SKM-1 (cell line): ENCODE measurements around the gene CCDC69.
A peak's percentile ranks its signal among the peaks of the same experiment; 100 is the strongest.
"Not testable (repeated sequence)": the region's sequence is repeated elsewhere in the genome, so short reads cannot be mapped to it uniquely, and the experiment has no call there.

ENCODE experiments used
- DNase-seq: peaks from one replicate; lab custom pipeline; 2025; ENCODE audit not compliant: unreplicated experiment; lab: John Stamatoyannopoulos, UW

The CCDC69 gene

DNA sequence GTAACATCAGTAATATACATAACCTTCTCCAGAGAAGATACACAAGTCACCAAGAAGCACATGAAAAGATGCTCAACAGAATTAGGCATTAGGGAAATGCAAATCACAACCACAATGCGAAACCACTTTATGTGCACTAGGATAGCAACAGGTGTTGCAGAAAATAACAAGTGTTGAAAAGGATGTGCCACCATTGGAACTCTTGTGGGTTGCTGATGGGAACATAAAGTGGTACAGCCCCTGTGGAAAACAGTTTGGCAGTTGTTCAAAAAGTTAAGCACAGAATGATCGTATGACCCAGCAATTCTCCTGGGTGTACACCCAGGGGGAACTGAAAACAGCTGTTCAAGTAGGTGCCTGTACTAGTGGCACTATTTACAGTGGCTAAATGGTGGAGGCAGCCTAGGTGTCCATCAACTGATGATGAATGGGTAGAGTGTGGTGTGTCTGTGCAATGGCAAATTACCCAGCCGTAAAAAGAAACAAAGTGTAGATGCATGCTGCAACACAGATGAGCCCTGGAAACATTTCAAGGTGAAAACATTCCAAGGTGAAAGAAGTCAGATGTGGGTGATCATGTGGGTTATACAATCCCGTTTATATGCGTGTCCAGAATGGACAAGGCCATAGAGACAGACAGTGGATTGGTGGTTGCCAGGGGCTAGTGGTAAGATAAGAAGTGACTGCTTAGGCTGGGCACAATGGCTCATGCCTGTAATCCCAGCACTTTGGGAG, 27.2 kb downstream of the CCDC69 start:
- DNase-seq = no peak

DNA sequence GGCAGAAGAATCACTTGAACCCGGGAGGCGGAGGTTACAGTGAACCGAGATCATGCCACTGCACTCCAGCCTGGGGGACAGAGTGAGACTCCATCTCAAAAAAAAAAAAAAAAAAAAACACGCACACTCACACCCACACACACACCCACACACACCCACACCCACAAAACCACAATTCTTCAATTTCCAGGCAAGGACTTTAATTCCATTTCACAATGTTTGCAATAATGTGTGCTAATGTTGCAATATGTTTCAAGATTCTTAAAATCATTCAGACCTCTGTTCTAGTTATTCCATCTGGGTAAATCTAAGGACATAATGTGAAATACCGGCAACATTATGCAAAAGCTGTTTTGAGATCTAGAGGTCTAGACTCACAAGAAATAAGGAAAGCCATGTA, 28.3 kb downstream of the CCDC69 start:
- no peak for DNase-seq

DNA sequence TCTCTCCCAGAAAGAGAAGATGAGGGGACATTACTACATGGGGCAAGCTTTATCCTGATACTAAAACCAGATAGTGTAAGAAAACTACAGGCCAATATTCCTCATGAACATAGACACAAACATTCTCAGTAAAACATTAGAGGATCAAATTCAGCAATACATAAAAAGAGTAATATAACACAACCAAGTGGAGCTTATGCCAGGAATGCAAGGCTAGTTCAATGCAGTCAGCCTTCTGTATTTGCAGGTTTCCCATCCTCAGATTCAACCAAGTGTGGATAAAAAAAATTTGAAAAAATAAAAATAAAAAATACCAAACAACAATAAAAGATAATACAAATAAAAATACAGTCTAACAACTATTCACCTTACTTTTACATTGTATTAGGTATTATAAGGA, 31.3 kb downstream of the CCDC69 start:
- no peak for DNase-seq

DNA sequence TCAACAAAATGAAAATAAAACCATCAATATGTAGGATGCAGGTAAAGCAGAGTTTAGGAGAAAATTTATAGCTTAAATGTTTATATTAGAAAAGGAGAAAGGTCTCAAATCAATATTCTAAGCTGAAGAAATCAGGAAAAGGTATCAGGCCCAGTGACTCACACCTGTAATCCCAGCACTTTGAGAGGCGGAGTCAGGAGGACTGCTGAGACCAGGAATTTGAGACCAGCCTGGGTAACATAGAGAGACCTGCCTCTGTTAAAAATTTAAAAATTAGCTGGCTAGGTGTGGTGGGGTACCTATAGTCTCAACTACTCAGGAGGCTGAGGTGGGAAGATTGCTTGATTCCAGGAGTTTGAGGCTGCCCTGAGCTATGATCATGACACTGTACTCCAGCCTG, 32.2 kb downstream of the CCDC69 start:
- DNase-seq = no peak

- DNase-seq = no peak
Measured at GRCh38 chr5:151189151-151189550, 34.7 kb downstream of the CCDC69 start.

DNA sequence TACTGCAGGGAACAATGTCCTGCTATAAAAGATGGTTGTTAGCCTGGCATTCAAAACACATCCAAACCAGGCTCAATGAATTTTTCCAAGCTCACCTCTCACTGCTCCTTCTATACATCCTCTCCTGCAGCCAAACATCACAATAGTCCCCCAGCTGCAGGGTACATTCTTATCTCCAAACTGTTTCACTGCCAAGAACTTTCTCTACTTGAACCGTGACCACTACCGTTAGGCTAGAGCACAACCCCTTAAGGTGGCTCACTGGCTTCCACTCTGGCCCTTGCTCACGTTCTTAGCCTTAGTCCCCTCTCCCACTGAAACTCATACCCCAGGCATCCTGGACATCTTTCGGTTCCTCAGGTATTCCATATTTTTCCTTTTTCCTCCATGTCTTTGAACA, 37.4 kb downstream of the CCDC69 start:
- DNase-seq = no peak

GRCh38 chr5:151186052-151186451, 37.8 kb downstream of the CCDC69 start:
- no peak for DNase-seq

- DNase-seq = no peak
Measured at GRCh38 chr5:151184316-151185042, 39.4 kb downstream of the CCDC69 start.

DNA sequence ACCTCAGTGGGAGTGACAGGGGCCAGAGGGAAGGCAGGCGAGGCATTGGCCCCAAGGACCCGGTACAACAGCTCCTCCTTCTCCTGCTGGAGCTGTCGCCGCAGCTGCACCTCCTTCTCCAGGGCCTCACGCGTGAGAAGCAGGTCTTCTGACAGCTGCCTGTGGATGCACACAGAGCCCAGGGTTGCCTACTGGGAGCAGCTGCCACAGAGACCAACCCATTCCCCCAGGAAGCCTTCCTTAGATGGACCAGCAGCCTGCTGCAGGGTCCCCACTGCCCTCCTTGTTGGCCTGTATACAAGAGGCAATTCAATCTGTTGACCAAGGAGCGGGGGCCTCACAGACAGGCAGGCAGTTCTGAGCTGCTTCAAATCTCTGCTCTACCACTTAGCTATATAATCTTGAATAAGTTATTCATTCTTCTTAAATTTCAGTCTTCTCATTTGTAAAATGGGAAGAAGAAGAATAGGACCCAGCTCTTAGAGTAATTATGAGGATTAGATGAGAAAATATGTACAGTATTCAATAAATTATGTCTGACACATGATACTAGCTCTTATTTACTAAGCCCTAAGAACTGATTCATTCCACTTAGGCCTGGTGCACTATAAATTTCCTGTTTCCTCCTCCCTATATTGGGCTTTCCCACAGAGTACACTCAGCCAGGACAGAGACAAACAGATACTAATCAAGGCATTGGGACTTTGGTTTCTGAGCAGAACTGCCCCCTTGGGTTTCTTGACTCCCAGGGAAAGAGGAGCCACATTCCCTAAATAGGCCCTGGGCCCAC, 40.2 kb downstream of the CCDC69 start:
- no peak for DNase-seq

- DNase-seq = no peak
Measured at GRCh38 chr5:151182976-151183375, 40.9 kb downstream of the CCDC69 start.

- no peak for DNase-seq
Measured at GRCh38 chr5:151182524-151182900, 41.4 kb downstream of the CCDC69 start.

- no peak for DNase-seq
Measured at GRCh38 chr5:151181818-151182523, 41.9 kb downstream of the CCDC69 start.

- no peak for DNase-seq
Measured at GRCh38 chr5:151180291-151180690, 43.6 kb downstream of the CCDC69 start.

- DNase-seq = no peak
Measured at GRCh38 chr5:151179489-151179840, 44.4 kb downstream of the CCDC69 start.

DNA sequence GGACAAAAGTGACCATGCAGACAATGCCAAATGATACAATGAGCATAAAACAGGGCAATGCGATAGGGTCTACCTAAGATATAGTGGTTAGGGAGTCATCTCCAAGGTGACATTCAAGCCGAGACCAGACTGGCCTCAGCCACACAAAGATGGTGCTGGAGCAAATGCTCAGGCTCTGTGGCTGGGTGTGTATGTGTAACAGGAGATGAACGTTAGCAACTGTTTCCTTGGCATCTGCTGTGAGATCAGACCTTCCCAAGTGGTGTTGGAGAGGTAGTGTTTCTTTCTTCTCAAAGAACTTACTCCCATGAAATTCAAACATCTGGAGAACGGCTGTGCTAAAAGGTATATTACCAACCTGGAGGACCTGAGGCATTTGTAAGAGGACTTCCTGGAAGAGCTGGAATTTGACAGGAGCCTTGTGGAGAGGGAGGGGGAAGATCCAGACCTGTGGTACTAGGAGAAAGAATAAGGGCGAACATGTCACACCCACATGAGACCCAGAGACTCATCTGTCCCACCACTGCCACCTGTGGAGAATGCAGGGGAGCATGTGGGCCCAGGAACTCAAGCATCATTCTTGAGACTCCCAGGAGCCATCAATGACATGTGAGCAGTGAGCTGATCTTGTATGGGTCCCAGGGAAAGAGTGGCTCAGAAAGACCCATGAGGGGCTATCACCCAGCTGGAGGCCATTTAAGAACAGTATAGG, 45.0 kb downstream of the CCDC69 start:
- no peak for DNase-seq

DNA sequence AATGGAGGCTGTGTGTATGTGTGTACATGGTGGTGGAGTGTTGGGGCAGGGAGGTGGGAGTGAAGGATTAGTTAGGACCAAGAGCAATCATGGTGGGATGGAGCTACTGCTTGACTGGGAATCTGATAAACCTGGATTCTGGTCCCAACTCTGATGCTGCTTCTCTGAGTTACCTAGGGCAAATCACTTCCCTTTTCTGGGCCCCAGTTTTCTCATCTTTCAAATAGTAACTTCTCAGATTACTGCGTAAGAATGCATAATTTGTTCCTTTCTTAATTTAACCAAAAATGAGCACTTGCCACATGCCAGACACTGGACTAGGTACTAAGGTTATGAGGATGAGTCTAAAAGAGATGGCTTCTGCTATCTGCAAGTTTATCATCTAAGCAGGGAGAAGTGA, 45.5 kb downstream of the CCDC69 start:
- DNase-seq = no peak

GRCh38 chr5:151176268-151176667, 47.6 kb downstream of the CCDC69 start:
- DNase-seq = not testable (repeated sequence)

DNA sequence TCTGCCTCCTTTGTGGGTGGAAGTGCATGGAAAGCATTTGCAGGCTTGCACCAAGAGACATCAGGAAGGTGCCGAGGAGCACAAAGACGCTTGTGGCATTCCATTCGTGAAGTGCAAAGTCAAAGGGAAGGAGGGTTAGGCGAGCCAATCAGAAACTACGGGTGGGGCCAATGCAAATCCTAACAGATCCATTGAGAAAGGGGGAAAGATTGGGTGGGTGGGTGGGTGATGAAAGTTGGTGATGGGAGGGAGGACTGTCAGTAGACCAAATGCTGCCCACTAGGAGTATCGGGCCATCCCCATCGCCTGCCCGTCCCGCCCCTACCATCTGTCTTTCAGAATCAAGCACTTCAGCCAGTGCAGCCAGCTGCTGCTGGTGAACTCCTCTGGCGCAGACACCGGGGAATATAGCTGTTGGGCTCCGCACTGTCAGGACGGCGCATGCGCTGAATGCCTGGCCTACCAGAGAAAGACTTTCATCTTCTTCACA, 49.2 kb downstream of the CCDC69 start:
- DNase-seq = no peak

GRCh38 chr5:151173711-151174611, 49.9 kb downstream of the CCDC69 start:
- no peak for DNase-seq

DNA sequence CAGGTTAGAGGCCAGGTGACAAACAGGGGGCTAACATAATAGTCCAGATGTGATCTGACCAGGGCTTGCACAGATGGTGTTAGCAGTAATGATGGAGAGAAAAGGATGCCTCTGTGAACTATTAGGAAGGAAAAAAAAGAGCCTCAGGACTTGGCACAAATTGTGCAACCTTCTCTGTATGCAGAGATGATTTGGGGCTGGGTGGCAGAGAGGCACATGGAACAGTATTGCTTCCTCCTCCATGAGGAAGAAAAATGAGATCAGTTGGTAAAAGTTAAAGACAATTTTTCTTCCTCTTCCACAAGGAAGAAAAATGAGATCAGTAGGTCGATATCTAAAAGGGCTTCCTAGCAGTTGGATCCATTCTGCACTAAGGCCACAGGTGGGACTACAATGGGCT, 52.4 kb downstream of the CCDC69 start:
- peak; percentile 28 for DNase-seq
